ENCODE data around the gene RNFT1. TPM values are rescaled to one million over a fixed set of nuclear protein-coding genes. Genes with fewer than 3 reads are reported as not detected.
"Not testable (repeated sequence)": the region's sequence is repeated elsewhere in the genome, so short reads cannot be mapped to it uniquely, and the experiment has no call there.

The RNFT1 gene
- total RNA-seq, 1 donor from 2014 or later: 18.0 TPM

- H3K9ac ChIP-seq (ENCODE audit: low read length): peak overlapping the region; percentile 91
- peak overlapping the region; percentile 96 for H2AFZ ChIP-seq (ENCODE audit: low read depth, low read length)
- no peak for TF ChIP-seq EZH2 (IDR thresholded peaks at IDR 0.05; ENCODE audit: insufficient read depth, low read length)
- no peak for TF ChIP-seq CTCF (IDR thresholded peaks at IDR 0.05; ENCODE audit: insufficient read depth, low read depth, low read length)
- peak overlapping the region; percentile 80 for H3K4me3 ChIP-seq (ENCODE audit: insufficient read depth, low read depth, low read length)
- Mint-ChIP-seq H3K36me3 (ENCODE audit: low read depth, unreplicated experiment) (peaks cover 5% of the 10 kb centered on the region), H3K27ac (ENCODE audit: unreplicated experiment) (peak overlapping the region; percentile 96), H3K27me3 (ENCODE audit: low read depth, unreplicated experiment) (no peaks in the 10 kb centered on the region), H3K4me1 (ENCODE audit: low read depth, unreplicated experiment) (peaks cover 7% of the 10 kb centered on the region), H3K9me3 (ENCODE audit: unreplicated experiment) (no peaks in the 10 kb centered on the region), H3K4me3 (ENCODE audit: unreplicated experiment) (peak overlapping the region; percentile 95)
- H3K4me1 ChIP-seq (ENCODE audit: insufficient read depth, low read length): peaks cover 7% of the 10 kb centered on the region
- H3K27ac ChIP-seq (ENCODE audit: low read depth, low read length): peak overlapping the region; percentile 87
- peak; percentile 17 for FAIRE-seq
- H3K27me3 ChIP-seq (ENCODE audit: insufficient read depth, low read length): no peaks in the 10 kb centered on the region
- peaks cover 4% of the 10 kb centered on the region for H3K36me3 ChIP-seq (ENCODE audit: insufficient read depth, low read length)
- no peaks in the 10 kb centered on the region for H3K9me3 ChIP-seq (ENCODE audit: insufficient read depth, low read depth, low read length)
- H3K79me2 ChIP-seq (ENCODE audit: insufficient read depth, low read length): peaks cover 11% of the 10 kb centered on the region
- DNase-seq (ENCODE audit: low read depth): peak; percentile 60
- peaks cover 4% of the 10 kb centered on the region for H4K20me1 ChIP-seq (ENCODE audit: insufficient read depth, low read length)
- peak overlapping the region; percentile 84 for H3K4me2 ChIP-seq (ENCODE audit: low read length)
These were observed 630 bp downstream of the RNFT1 start for GRCh38 chr17:59963738-59964481.

- Mint-ChIP-seq H3K9me3 (ENCODE audit: unreplicated experiment) (no peaks in the 10 kb centered on the region), H3K4me1 (ENCODE audit: low read depth, unreplicated experiment) (peaks cover 7% of the 10 kb centered on the region), H3K4me3 (ENCODE audit: unreplicated experiment) (peak overlapping the region; percentile 95), H3K27me3 (ENCODE audit: low read depth, unreplicated experiment) (no peaks in the 10 kb centered on the region), H3K27ac (ENCODE audit: unreplicated experiment) (peak overlapping the region; percentile 96), H3K36me3 (ENCODE audit: low read depth, unreplicated experiment) (peaks cover 5% of the 10 kb centered on the region)
- no peak overlapping the region for H3K9ac ChIP-seq (ENCODE audit: low read length)
- no peaks in the 10 kb centered on the region for H3K27me3 ChIP-seq (ENCODE audit: insufficient read depth, low read length)
- no peak for DNase-seq (ENCODE audit: low read depth)
- peaks cover 11% of the 10 kb centered on the region for H3K79me2 ChIP-seq (ENCODE audit: insufficient read depth, low read length)
- no peak overlapping the region for H3K4me3 ChIP-seq (ENCODE audit: insufficient read depth, low read depth, low read length)
- no peak overlapping the region for H3K27ac ChIP-seq (ENCODE audit: low read depth, low read length)
- H4K20me1 ChIP-seq (ENCODE audit: insufficient read depth, low read length): peaks cover 4% of the 10 kb centered on the region
- peaks cover 7% of the 10 kb centered on the region for H3K4me1 ChIP-seq (ENCODE audit: insufficient read depth, low read length)
- no peak for TF ChIP-seq CTCF (IDR thresholded peaks at IDR 0.05; ENCODE audit: insufficient read depth, low read depth, low read length)
- no peak for TF ChIP-seq EZH2 (IDR thresholded peaks at IDR 0.05; ENCODE audit: insufficient read depth, low read length)
- H2AFZ ChIP-seq (ENCODE audit: low read depth, low read length): no peak overlapping the region
- no peak for FAIRE-seq
- H3K9me3 ChIP-seq (ENCODE audit: insufficient read depth, low read depth, low read length): no peaks in the 10 kb centered on the region
- H3K36me3 ChIP-seq (ENCODE audit: insufficient read depth, low read length): peaks cover 4% of the 10 kb centered on the region
- H3K4me2 ChIP-seq (ENCODE audit: low read length): peak overlapping the region; percentile 84
These were observed 1.7 kb downstream of the RNFT1 start for GRCh38 chr17:59962739-59963318.

- not testable (repeated sequence) for H3K9me3 ChIP-seq (ENCODE audit: insufficient read depth, low read depth, low read length); H4K20me1 ChIP-seq (ENCODE audit: insufficient read depth, low read length); H3K4me1 ChIP-seq (ENCODE audit: insufficient read depth, low read length); H3K9ac ChIP-seq (ENCODE audit: low read length); DNase-seq (ENCODE audit: low read depth); H3K27me3 ChIP-seq (ENCODE audit: insufficient read depth, low read length); H2AFZ ChIP-seq (ENCODE audit: low read depth, low read length); H3K27ac ChIP-seq (ENCODE audit: low read depth, low read length); H3K4me3 ChIP-seq (ENCODE audit: insufficient read depth, low read depth, low read length); FAIRE-seq; H3K4me3 Mint-ChIP-seq (ENCODE audit: unreplicated experiment); H3K27me3 Mint-ChIP-seq (ENCODE audit: low read depth, unreplicated experiment); H3K27ac Mint-ChIP-seq (ENCODE audit: unreplicated experiment); H3K36me3 Mint-ChIP-seq (ENCODE audit: low read depth, unreplicated experiment); H3K4me2 ChIP-seq (ENCODE audit: low read length); H3K4me1 Mint-ChIP-seq (ENCODE audit: low read depth, unreplicated experiment); H3K9me3 Mint-ChIP-seq (ENCODE audit: unreplicated experiment)
- H3K36me3 ChIP-seq (ENCODE audit: insufficient read depth, low read length): peaks cover 18% of the 10 kb centered on the region
- peaks cover 11% of the 10 kb centered on the region for H3K79me2 ChIP-seq (ENCODE audit: insufficient read depth, low read length)
These were observed 5.0 kb downstream of the RNFT1 start for GRCh38 chr17:59959574-59959973.
